Measurements from ENCODE around the gene RAE1. TPM values are rescaled to one million over a fixed set of nuclear protein-coding genes. Genes with fewer than 3 reads are reported as not detected.

The RAE1 gene
- total and polyA plus RNA-seq, 2 donors (not counting 3 experiments of a cell fraction or from before 2014, with no cell fraction given): 34.1 to 55.8 TPM

DNA sequence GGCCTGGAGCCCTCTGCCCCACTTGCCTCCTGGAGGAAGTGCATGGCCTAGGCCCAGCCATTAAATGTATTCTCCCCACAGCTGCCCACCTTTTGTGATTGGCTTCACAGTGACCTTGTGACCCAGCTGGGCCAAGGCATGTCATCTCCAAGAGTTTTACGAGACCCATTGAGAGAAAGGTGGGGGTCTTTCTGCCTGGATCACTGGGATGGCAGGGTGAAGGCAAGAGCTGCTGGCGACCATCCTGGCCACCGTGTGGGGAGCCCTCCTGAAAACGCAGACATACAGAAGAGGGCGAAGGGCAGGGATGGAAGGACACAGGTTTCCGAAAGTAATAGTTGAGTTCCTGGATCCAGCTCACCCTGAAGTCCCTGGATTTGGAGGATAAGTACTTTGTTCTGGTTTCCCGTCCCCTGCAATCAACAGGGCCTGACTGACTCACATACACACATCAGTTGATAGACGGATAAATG, 33.7 kb upstream of the RAE1 start:
- CTCF ChIA-PET: no interaction called here
- no peak for TF ChIP-seq EZH2 (IDR thresholded peaks at IDR 0.05; ENCODE audit: borderline replicate concordance, low read depth, low read length, severe bottlenecking)
- Histone ChIP-seq H3K4me2 (ENCODE audit: insufficient read depth, low read length) (no peak overlapping the region), H4K20me1 (replicated peaks; ENCODE audit: control insufficient read depth, extremely low read depth, insufficient read depth, low read length) (no peaks in the 10 kb centered on the region), H3K9me1 (replicated peaks; ENCODE audit: control insufficient read depth, extremely low read depth, insufficient read depth, low read length) (no peaks in the 10 kb centered on the region), H2AFZ (ENCODE audit: low read depth, low read length) (no peak overlapping the region), H3K36me3 (ENCODE audit: control insufficient read depth in 2 of 2, extremely low read depth in 1 of 2, insufficient read depth in 2 of 2, low read length in 2 of 2) (no peaks in the 10 kb centered on the region), H3K79me2 (ENCODE audit: control insufficient read depth, insufficient read depth, low read length) (no peaks in the 10 kb centered on the region), H3K9ac (replicated peaks; ENCODE audit: extremely low read depth, insufficient read depth, low read length) (no peak overlapping the region), H3K4me3 (replicated peaks in 1 of 3; ENCODE audit: insufficient read depth in 1 of 3, low read depth in 1 of 3, low read length in 3 of 3) (no peak overlapping the region), H3K4me1 (ENCODE audit: control insufficient read depth, extremely low read depth, insufficient read depth, low read length) (no peaks in the 10 kb centered on the region), H3K9me3 (replicated peaks; ENCODE audit: control insufficient read depth, insufficient read depth, low read length) (no peaks in the 10 kb centered on the region), H3K27ac (ENCODE audit: insufficient read depth, low read depth, low read length) (no peak overlapping the region), H3K27me3 (ENCODE audit: control insufficient read depth in 2 of 2, insufficient read depth in 2 of 2, low read length in 2 of 2) (no peaks in the 10 kb centered on the region)
- POLR2A ChIA-PET: no interaction called here
- no TSS peak for BruUV-seq (replicated peaks)
- intact Hi-C loops (cut with micrococcal nuclease) (no loop called here), dilution Hi-C loops (cut with MboI; ENCODE audit: extremely low pct_ligation_motif_present, low sequenced_read_pairs) (no loop called here)
- DNase-seq (ENCODE audit: low read depth, low spot score) (no peak), FAIRE-seq (no peak)

DNA sequence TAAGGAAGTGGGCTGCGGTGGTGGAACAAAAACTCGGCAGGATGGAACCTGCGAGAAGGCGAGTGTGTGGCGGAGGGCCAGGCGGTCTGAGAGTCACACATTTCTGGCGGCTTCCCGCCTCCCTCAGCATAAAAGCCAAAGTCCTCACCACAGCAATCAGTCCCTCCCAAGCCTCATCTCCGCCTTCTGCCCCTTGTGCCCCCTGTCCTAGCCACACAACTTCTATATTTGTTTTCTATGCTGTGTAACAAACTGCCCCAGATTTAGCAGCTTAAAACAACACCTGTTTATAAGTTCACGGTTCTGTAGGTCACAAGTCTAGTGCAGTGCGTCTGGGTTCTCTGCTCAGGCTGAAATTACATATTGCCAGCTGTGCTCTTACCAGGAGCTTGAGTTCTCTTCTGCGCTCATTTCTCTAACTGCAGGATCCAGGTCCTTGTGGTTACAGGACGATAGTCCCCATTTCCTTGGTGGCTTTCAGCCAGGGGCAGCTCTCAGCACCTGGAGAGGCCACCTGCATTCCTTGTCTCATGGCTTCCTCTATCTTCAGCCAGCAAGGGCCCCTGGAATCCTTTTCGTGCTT, 33.2 kb upstream of the RAE1 start:
- no peak for TF ChIP-seq EZH2 (IDR thresholded peaks at IDR 0.05; ENCODE audit: borderline replicate concordance, low read depth, low read length, severe bottlenecking)
- no peak for TF ChIP-seq POLR2AphosphoS5 (IDR thresholded peaks at IDR 0.05; ENCODE audit: insufficient read depth, low read depth, low read length)
- no peak for TF ChIP-seq POLR2A (IDR thresholded peaks at IDR 0.05; ENCODE audit: low read depth, low read length)
- TF ChIP-seq, protein P1, sequence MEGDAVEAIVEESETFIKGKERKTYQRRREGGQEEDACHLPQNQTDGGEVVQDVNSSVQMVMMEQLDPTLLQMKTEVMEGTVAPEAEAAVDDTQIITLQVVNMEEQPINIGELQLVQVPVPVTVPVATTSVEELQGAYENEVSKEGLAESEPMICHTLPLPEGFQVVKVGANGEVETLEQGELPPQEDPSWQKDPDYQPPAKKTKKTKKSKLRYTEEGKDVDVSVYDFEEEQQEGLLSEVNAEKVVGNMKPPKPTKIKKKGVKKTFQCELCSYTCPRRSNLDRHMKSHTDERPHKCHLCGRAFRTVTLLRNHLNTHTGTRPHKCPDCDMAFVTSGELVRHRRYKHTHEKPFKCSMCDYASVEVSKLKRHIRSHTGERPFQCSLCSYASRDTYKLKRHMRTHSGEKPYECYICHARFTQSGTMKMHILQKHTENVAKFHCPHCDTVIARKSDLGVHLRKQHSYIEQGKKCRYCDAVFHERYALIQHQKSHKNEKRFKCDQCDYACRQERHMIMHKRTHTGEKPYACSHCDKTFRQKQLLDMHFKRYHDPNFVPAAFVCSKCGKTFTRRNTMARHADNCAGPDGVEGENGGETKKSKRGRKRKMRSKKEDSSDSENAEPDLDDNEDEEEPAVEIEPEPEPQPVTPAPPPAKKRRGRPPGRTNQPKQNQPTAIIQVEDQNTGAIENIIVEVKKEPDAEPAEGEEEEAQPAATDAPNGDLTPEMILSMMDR (IDR thresholded peaks at IDR 0.05; ENCODE audit: extremely low read depth in 1 of 2, insufficient read depth in 1 of 2, low read depth in 1 of 2, low read length in 2 of 2): no peak
- no peak for TF ChIP-seq MYC (IDR thresholded peaks at IDR 0.05; ENCODE audit: low read depth, low read length)
- Histone ChIP-seq H3K4me3 (replicated peaks in 1 of 3; ENCODE audit: insufficient read depth in 1 of 3, low read depth in 1 of 3, low read length in 3 of 3) (no peak overlapping the region), H3K9ac (replicated peaks; ENCODE audit: extremely low read depth, insufficient read depth, low read length) (no peak overlapping the region), H3K9me3 (replicated peaks; ENCODE audit: control insufficient read depth, insufficient read depth, low read length) (no peaks in the 10 kb centered on the region), H3K4me1 (ENCODE audit: control insufficient read depth, extremely low read depth, insufficient read depth, low read length) (no peaks in the 10 kb centered on the region), H3K79me2 (ENCODE audit: control insufficient read depth, insufficient read depth, low read length) (no peaks in the 10 kb centered on the region), H3K27me3 (ENCODE audit: control insufficient read depth in 2 of 2, insufficient read depth in 2 of 2, low read length in 2 of 2) (no peaks in the 10 kb centered on the region), H3K9me1 (replicated peaks; ENCODE audit: control insufficient read depth, extremely low read depth, insufficient read depth, low read length) (no peaks in the 10 kb centered on the region), H3K36me3 (ENCODE audit: control insufficient read depth in 2 of 2, extremely low read depth in 1 of 2, insufficient read depth in 2 of 2, low read length in 2 of 2) (no peaks in the 10 kb centered on the region), H3K4me2 (ENCODE audit: insufficient read depth, low read length) (no peak overlapping the region), H4K20me1 (replicated peaks; ENCODE audit: control insufficient read depth, extremely low read depth, insufficient read depth, low read length) (no peaks in the 10 kb centered on the region), H2AFZ (ENCODE audit: low read depth, low read length) (no peak overlapping the region), H3K27ac (ENCODE audit: insufficient read depth, low read depth, low read length) (no peak overlapping the region)
- POLR2A ChIA-PET: no interaction called here
- no peak for FAIRE-seq
- dilution Hi-C loops (cut with MboI; ENCODE audit: extremely low pct_ligation_motif_present, low sequenced_read_pairs) (no loop called here), intact Hi-C loops (cut with micrococcal nuclease) (no loop called here)
- DNase-seq (ENCODE audit: low read depth, low spot score): no peak
- no TSS peak for BruUV-seq (replicated peaks)
- CTCF ChIA-PET: no interaction called here
